ENCODE results near the gene VGLL1. TPM values are rescaled to one million over a fixed set of nuclear protein-coding genes. Genes with fewer than 3 reads are reported as not detected.

Gene VGLL1
- total RNA-seq, 1 donor from 2014 or later = not detected

DNA sequence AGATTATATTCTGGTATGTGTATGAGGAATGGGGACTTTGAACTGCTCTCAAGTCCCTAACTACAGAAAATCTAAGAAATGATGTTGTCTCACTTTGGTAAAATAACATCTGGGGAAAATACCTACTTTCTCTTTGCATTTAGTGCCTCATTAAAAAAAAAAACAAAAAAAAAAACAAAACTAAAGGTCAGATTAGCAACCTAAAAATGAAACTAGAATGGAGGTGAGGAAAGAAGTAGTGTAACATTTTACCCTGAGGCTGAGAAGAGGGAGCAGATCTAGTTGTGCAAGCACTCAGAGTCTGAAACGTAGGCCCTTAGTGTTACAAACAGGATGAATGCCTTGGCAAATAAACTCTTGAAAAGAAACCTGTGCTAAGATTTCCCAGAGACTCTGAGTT is 56.0 kb downstream of the VGLL1 start:
- peak in 1 of 2 donors; percentile 65 for ATAC-seq
- intact Hi-C loops (cut with DNase I) = no loop called here

DNA sequence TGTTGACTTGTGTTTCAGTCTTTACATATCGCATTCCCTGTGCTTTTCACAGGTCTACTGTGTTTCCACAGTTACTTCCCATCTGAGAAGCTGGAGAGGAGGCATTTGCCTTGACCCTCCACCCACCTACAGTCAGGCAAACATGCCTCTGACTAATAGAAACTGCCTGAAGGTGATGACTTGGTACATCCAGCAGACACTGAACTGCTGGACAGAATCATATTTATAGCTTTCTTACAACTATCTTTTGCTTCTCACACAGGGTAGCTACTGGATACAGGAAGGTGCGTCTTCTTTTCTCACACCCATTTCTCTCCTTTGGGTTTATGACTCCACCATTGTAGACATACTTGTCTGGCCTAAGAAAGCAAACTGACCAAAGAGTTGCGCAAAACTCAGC is 58.0 kb downstream of the VGLL1 start:
- intact Hi-C loops (cut with DNase I) = no loop called here

More for the DNA sequence above, 56.0 kb downstream of the VGLL1 start:
- Histone ChIP-seq H3K9me3 (no peaks in the 10 kb centered on the region), H3K27me3 (ENCODE audit: low read depth) (no peaks in the 10 kb centered on the region), H3K36me3 (no peaks in the 10 kb centered on the region), H3K4me3 (no peak overlapping the region), H3K27ac (no peak overlapping the region), H3K4me1 (no peaks in the 10 kb centered on the region)
- no peak for DNase-seq
- TF ChIP-seq, protein P1, sequence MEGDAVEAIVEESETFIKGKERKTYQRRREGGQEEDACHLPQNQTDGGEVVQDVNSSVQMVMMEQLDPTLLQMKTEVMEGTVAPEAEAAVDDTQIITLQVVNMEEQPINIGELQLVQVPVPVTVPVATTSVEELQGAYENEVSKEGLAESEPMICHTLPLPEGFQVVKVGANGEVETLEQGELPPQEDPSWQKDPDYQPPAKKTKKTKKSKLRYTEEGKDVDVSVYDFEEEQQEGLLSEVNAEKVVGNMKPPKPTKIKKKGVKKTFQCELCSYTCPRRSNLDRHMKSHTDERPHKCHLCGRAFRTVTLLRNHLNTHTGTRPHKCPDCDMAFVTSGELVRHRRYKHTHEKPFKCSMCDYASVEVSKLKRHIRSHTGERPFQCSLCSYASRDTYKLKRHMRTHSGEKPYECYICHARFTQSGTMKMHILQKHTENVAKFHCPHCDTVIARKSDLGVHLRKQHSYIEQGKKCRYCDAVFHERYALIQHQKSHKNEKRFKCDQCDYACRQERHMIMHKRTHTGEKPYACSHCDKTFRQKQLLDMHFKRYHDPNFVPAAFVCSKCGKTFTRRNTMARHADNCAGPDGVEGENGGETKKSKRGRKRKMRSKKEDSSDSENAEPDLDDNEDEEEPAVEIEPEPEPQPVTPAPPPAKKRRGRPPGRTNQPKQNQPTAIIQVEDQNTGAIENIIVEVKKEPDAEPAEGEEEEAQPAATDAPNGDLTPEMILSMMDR (IDR thresholded peaks at IDR 0.05) = no peak

DNA sequence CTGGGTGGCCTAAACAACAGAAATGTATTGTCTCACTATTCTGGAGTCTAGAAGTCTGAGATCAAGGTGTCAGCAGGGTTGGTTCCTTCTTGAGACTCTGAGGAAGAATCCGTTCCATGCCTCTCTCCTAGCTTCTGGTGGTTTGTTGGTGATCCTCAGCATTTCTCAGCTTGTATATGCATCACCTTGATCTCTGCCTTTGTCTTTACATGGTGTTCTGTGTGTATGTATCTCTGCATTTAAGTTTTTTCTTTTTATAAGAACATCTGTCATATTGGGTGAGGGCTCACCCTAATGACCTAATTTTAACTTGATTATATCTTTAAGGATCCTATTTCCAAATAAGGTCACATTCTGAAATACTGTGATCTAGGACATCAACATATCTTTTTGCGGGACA is 65.3 kb downstream of the VGLL1 start:
- intact Hi-C loops (cut with DNase I) = no loop called here
- Histone ChIP-seq H3K4me1 (no peaks in the 10 kb centered on the region), H3K36me3 (no peaks in the 10 kb centered on the region), H3K9me3 (no peaks in the 10 kb centered on the region), H3K27ac (no peak overlapping the region), H3K27me3 (ENCODE audit: low read depth) (no peaks in the 10 kb centered on the region), H3K4me3 (no peak overlapping the region)
- ATAC-seq = no peak
- no peak for DNase-seq
- TF ChIP-seq, protein P1 (IDR thresholded peaks at IDR 0.05) = no peak

More for the DNA sequence above, 58.0 kb downstream of the VGLL1 start:
- TF ChIP-seq, protein P1 (IDR thresholded peaks at IDR 0.05) = no peak
- Histone ChIP-seq H3K36me3 (no peaks in the 10 kb centered on the region), H3K4me3 (no peak overlapping the region), H3K27ac (no peak overlapping the region), H3K27me3 (ENCODE audit: low read depth) (no peaks in the 10 kb centered on the region), H3K9me3 (no peaks in the 10 kb centered on the region), H3K4me1 (no peaks in the 10 kb centered on the region)
- no peak for ATAC-seq
- DNase-seq = no peak

DNA sequence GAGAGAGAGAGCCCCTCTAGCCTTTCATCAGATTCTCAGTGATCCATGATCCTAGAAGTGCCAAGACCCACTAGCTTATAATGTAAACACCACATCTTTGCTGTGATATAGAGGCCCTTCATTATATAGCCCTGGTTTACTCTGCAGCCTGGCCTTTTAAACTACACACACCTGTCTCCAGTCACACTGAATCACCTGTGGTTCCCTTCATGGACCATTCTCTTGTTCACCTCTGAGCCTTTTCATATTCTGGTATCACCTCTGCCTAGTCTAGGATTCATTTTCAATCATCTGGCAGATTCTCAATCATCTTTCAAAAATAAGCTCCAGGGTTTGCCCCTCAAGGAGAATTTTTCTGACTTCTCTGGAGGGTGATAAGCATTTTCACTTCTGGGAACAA is 65.9 kb downstream of the VGLL1 start:
- no peak for DNase-seq
- ATAC-seq = no peak
- TF ChIP-seq, protein P1 (IDR thresholded peaks at IDR 0.05) = no peak
- Histone ChIP-seq H3K4me1 (no peaks in the 10 kb centered on the region), H3K4me3 (no peak overlapping the region), H3K27ac (no peak overlapping the region), H3K36me3 (no peaks in the 10 kb centered on the region), H3K9me3 (no peaks in the 10 kb centered on the region), H3K27me3 (ENCODE audit: low read depth) (no peaks in the 10 kb centered on the region)
- intact Hi-C loops (cut with DNase I) = no loop called here

DNA sequence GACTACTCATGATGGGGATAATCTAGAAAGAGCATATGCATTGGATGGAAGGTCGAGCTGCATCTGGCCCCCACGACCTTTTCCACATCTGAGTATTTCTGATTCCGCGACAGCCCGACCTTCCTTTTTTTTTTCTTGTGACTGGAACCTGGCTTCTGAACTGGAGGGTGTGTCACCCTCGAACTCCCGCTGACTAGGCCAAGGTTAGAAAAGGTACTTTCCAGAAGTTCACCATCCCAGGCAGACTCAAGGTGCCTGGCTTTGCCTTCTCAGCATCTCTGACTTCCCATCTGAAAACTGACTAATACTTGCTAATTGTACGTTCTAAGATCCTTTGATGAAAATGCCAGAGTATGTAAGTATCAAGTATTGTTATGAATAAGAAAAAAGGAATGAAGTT is 66.6 kb downstream of the VGLL1 start:
- H3K27me3 ChIP-seq (ENCODE audit: low read depth) = no peaks in the 10 kb centered on the region
- H3K9me3 ChIP-seq = no peaks in the 10 kb centered on the region
- no peaks in the 10 kb centered on the region for H3K36me3 ChIP-seq
- TF ChIP-seq, protein P1 (IDR thresholded peaks at IDR 0.05) = no peak
- no peak for ATAC-seq
- intact Hi-C loops (cut with DNase I) = no loop called here
- H3K27ac ChIP-seq = no peak overlapping the region
- no peak for DNase-seq
- no peaks in the 10 kb centered on the region for H3K4me1 ChIP-seq
- H3K4me3 ChIP-seq = no peak overlapping the region

DNA sequence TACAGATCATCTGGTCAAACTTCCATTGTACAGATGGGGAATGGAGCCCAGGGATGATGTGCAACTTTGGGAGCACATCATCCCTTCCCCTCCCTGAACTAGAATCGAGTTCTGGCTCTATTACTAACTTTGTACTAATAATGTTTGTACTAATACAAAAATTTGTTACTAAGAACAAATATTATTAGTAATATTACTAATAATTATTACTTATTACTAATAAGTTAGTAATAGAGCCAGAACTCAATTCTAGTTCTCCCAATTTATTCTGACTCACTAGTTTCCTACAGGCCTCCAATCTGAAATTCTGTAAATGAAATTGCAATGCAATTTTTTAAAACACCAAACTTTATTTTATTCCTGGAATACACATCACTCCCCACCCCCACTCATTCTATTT is 68.0 kb downstream of the VGLL1 start:
- TF ChIP-seq, protein P1 (IDR thresholded peaks at IDR 0.05) = no peak
- no peak for DNase-seq
- intact Hi-C loops (cut with DNase I) = no loop called here
- no peaks in the 10 kb centered on the region for H3K4me1 ChIP-seq
- no peak overlapping the region for H3K4me3 ChIP-seq
- ATAC-seq = no peak
- no peak overlapping the region for H3K27ac ChIP-seq
- no peaks in the 10 kb centered on the region for H3K27me3 ChIP-seq (ENCODE audit: low read depth)
- no peaks in the 10 kb centered on the region for H3K9me3 ChIP-seq
- H3K36me3 ChIP-seq = no peaks in the 10 kb centered on the region

Data from lower lobe of right lung (tissue), 2 donors.